PC-9 (cell line): ENCODE results near the gene AFAP1L2. TPM values are rescaled to one million over a fixed set of nuclear protein-coding genes. Genes with fewer than 3 reads are reported as not detected.

Experiments
- BruUV-seq: library from RNA; stranded (reverse); fragments of 400-500 nt; replicated peaks from 2 replicates; lab custom pipeline; 2021; lab: Mats Ljungman, UMichigan
- CTCF ChIA-PET: fragments of 300-600 bp; sonication (Branson Sonifier 250); formaldehyde crosslinking; loops from one replicate; lab custom pipeline; 2022; ENCODE audit warnings: antibody characterized with exemption; lab: Charles Lee
- POLR2A ChIA-PET: fragments of 300-600 bp; sonication (Branson Sonifier 250); formaldehyde crosslinking; loops from one replicate; lab custom pipeline; 2022; ENCODE audit warnings: antibody characterized with exemption; ENCODE audit not compliant: unreplicated experiment; lab: Charles Lee
- DNase-seq, 2 experiments: peaks; one replicate each; pipeline versions ENCODE4 v3.0.0 to v3.0.0-alpha.2; 2015 to 2022; ENCODE audit warnings: mixed read lengths in 1 of 2
- H2AFZ ChIP-seq: fragments of 200-600 bp; sonication (generic); 2 replicates; pipeline ENCODE4 v1.8.1; 2017; ENCODE audit warnings: antibody characterized with exemption
- H3F3A ChIP-seq: fragments of 200-600 bp; sonication (generic); 2 replicates; pipeline ENCODE4 v1.8.1; 2017; ENCODE audit warnings: antibody characterized with exemption, mild to moderate bottlenecking, low read depth; ENCODE audit not compliant: insufficient read depth
- H3K27ac ChIP-seq: fragments of 200-600 bp; sonication (generic); 2 replicates; pipeline ENCODE4 v1.6.1; 2016; ENCODE audit warnings: mixed run types
- H3K27me3 ChIP-seq: fragments of 200-600 bp; sonication (generic); 2 replicates; pipeline ENCODE4 v1.6.1; 2016; ENCODE audit warnings: low read depth, mixed run types; ENCODE audit not compliant: insufficient read depth
- H3K36me3 ChIP-seq: fragments of 200-600 bp; sonication (generic); 2 replicates; pipeline ENCODE4 v1.6.1; 2016; ENCODE audit warnings: low read depth, mixed run types
- H3K4me1 ChIP-seq: fragments of 200-600 bp; sonication (generic); replicated peaks from 2 replicates; pipeline ENCODE4 v1.6.1; 2016; ENCODE audit warnings: mixed run types; ENCODE audit not compliant: insufficient read depth
- H3K4me2 ChIP-seq: fragments of 200-600 bp; sonication (generic); 2 replicates; pipeline ENCODE4 v1.6.1; 2017; ENCODE audit warnings: mixed run types
- H3K4me3 ChIP-seq: fragments of 200-600 bp; sonication (generic); 2 replicates; pipeline ENCODE4 v1.6.1; 2016; ENCODE audit warnings: mixed run types
- H3K79me2 ChIP-seq: fragments of 200-600 bp; sonication (generic); 2 replicates; pipeline ENCODE4 v1.6.1; 2017; ENCODE audit warnings: low read depth, mixed run types
- H3K9me2 ChIP-seq: fragments of 200-600 bp; sonication (generic); 2 replicates; pipeline ENCODE4 v1.8.1; 2017; ENCODE audit warnings: mild to moderate bottlenecking; ENCODE audit not compliant: insufficient read depth
- H3K9me3 ChIP-seq: fragments of 200-600 bp; sonication (generic); 2 replicates; pipeline ENCODE4 v1.8.1; 2016; ENCODE audit warnings: low read depth; ENCODE audit not compliant: insufficient read depth
- H4K20me1 ChIP-seq: fragments of 200-600 bp; sonication (generic); 2 replicates; pipeline ENCODE4 v1.8.1; 2017; ENCODE audit not compliant: insufficient read depth
- EZH2 ChIP-seq: fragments of 200-600 bp; sonication (generic); IDR thresholded peaks from 2 replicates; pipeline ENCODE4 v1.8.0; 2017; ENCODE audit warnings: antibody characterized with exemption, low read depth
- intact Hi-C: fragments of 100-400 bp; cut with micrococcal nuclease; formaldehyde crosslinking; loops from one replicate; pipeline ENCODE4 v1.10.0; 2022; ENCODE audit not compliant: unreplicated experiment
- total RNA-seq: library from RNA; stranded (reverse); gene quantifications from 2 replicates; pipeline ENCODE4 v1.2.3, GENCODE V29; 2021
- TF ChIP-seq, protein P1 (sequence below): fragments of 200-600 bp; sonication (generic); conservative IDR thresholded peaks from 2 replicates; pipeline ENCODE4 v1.6.1; 2017; ENCODE audit warnings: mixed run types, antibody characterized with exemption, mild to moderate bottlenecking, moderate library complexity

AFAP1L2 gene
- total RNA-seq, 1 experiment from 2014 or later, result 35.4 TPM

DNA sequence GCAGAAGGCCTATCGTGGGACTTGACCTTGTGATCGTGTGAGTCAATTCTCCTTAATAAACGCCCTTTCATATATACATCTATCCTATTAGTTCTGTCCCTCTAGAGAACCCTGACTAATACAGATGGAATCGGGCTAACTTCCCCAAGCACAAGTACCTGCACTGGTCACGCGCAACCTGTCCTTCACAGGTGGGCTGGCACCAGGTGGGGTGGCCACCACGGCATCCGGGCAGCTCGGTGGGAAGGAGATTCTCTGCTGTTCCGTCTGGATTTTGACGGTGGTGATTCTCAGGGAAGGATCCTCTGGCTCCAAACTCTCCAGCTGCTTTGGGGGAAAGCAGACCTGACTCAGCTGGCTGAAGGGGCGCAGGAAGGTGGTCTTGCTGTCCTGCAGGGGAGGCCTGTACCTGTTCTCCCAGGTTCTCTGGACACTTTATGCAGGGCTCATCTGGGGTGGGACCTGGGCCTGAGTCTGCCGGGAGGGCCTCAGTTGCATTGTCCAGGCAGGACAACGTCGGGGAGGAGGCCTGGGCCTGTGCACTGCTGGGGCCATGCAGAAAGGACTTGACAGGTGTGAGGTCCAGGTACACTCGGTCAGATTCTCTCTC is 104.2 kb downstream of the AFAP1L2 start:
- no peaks in the 10 kb centered on the region for H3K9me2 ChIP-seq
- no peaks in the 10 kb centered on the region; the same call in 1 of the 2 replicates for H3K36me3 ChIP-seq
- no peaks in the 10 kb centered on the region for H3K79me2 ChIP-seq
- H3K27me3 ChIP-seq, result no peaks in the 10 kb centered on the region
- TF ChIP-seq EZH2, result no peak
- TF ChIP-seq, protein P1, sequence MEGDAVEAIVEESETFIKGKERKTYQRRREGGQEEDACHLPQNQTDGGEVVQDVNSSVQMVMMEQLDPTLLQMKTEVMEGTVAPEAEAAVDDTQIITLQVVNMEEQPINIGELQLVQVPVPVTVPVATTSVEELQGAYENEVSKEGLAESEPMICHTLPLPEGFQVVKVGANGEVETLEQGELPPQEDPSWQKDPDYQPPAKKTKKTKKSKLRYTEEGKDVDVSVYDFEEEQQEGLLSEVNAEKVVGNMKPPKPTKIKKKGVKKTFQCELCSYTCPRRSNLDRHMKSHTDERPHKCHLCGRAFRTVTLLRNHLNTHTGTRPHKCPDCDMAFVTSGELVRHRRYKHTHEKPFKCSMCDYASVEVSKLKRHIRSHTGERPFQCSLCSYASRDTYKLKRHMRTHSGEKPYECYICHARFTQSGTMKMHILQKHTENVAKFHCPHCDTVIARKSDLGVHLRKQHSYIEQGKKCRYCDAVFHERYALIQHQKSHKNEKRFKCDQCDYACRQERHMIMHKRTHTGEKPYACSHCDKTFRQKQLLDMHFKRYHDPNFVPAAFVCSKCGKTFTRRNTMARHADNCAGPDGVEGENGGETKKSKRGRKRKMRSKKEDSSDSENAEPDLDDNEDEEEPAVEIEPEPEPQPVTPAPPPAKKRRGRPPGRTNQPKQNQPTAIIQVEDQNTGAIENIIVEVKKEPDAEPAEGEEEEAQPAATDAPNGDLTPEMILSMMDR, result no peak
- no peaks in the 10 kb centered on the region for H3F3A ChIP-seq
- no peak for DNase-seq
- H3K9me3 ChIP-seq, result peaks cover 9% of the 10 kb centered on the region; the same call in 1 of the 2 replicates
- CTCF ChIA-PET, result no interaction called here
- no peak overlapping the region for H3K4me2 ChIP-seq
- no peak overlapping the region for H3K4me3 ChIP-seq
- no peak overlapping the region for H3K27ac ChIP-seq
- no peaks in the 10 kb centered on the region for H4K20me1 ChIP-seq
- H2AFZ ChIP-seq, result no peak overlapping the region
- H3K4me1 ChIP-seq, result no peaks in the 10 kb centered on the region
- no TSS peak for BruUV-seq
- POLR2A ChIA-PET, result no interaction called here
- intact Hi-C loops, result loop anchor here (10.0 kb wide), 1 partner anchor 485 kb away; no protein-coding TSS in a partner anchor

DNA sequence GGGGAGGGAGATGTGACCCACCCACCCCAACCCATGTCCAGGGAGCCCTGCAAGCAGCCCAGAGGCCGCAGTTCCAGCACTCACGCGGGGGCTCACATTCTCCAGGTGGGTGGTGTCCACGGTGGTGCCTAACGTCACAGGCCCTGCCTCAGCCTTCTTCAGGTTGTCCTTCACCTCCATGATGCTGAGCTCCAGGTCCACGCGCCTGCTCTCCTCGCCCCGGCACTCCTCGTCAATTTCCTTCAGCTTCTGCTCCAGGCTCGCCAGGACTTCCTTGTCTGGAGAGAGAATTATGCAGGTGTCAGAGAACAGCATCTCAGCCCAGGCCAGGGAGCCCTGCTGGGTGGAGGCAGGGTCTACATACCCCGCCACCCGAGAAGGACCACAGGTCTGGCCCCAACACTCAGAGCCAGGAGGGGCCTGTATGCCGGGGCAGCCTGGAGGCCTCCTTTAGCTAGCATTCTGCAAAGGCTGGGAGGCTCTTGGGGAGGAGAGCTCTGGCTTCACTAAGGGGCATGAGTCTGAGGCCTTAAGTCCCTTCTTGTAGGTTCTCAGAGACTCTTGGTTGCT is 107.1 kb downstream of the AFAP1L2 start:
- no peak overlapping the region for H3K4me2 ChIP-seq
- no peak overlapping the region for H3K4me3 ChIP-seq
- POLR2A ChIA-PET, result no interaction called here
- no peak overlapping the region for H2AFZ ChIP-seq
- no peaks in the 10 kb centered on the region for H3K27me3 ChIP-seq
- no peak overlapping the region for H3K27ac ChIP-seq
- H4K20me1 ChIP-seq, result no peaks in the 10 kb centered on the region
- BruUV-seq, result no TSS peak
- intact Hi-C loops, result no loop called here
- H3K9me3 ChIP-seq, result peaks cover 9% of the 10 kb centered on the region; the same call in 1 of the 2 replicates
- no peak for TF ChIP-seq EZH2
- TF ChIP-seq, protein P1, result no peak
- H3K4me1 ChIP-seq, result no peaks in the 10 kb centered on the region
- no peaks in the 10 kb centered on the region; the same call in 1 of the 2 replicates for H3K36me3 ChIP-seq
- H3K79me2 ChIP-seq, result no peaks in the 10 kb centered on the region
- CTCF ChIA-PET, result no interaction called here
- H3F3A ChIP-seq, result no peaks in the 10 kb centered on the region
- no peak for DNase-seq
- H3K9me2 ChIP-seq, result no peaks in the 10 kb centered on the region

DNA sequence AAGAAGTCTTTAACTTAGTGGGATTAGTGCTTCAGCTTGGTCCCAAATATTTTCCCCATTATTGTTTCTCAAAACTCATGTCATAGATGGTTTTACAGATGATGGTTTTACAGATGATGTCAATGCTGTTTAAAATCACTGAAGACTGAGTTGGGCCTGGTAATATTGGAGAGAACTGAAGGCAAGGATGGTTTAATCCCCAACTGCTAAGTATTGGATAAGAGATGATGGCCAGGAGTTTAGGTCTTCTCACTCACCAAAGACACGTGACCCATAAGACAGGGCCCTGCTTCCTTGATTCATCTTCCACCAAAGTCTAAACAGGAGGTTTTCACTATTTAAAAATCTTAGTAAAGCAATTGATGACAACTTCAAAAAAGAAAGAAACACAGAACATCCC is 108.9 kb downstream of the AFAP1L2 start:
- Histone ChIP-seq H2AFZ (no peak overlapping the region), H3F3A (no peaks in the 10 kb centered on the region), H3K4me1 (no peaks in the 10 kb centered on the region), H3K27ac (no peak overlapping the region), H3K9me3 (peaks cover 9% of the 10 kb centered on the region; the same call in 1 of the 2 replicates), H4K20me1 (no peaks in the 10 kb centered on the region), H3K36me3 (no peaks in the 10 kb centered on the region; the same call in 1 of the 2 replicates), H3K79me2 (no peaks in the 10 kb centered on the region), H3K4me3 (no peak overlapping the region), H3K9me2 (no peaks in the 10 kb centered on the region), H3K4me2 (no peak overlapping the region), H3K27me3 (no peaks in the 10 kb centered on the region)
- no TSS peak for BruUV-seq
- CTCF ChIA-PET, result no interaction called here
- intact Hi-C loops, result no loop called here
- no peak for DNase-seq
- POLR2A ChIA-PET, result no interaction called here
- TF ChIP-seq, protein P1, result no peak
- no peak for TF ChIP-seq EZH2
